Mesendoderm (in vitro differentiated cells): Measurements from ENCODE around the gene CDC123.

Source experiments
- DNase-seq: peaks from one replicate; pipeline ENCODE4 v3.0.0; 2013
- H2AK5ac ChIP-seq: 2 replicates; pipeline ENCODE4 v1.6.1; 2013; ENCODE audit warnings: low read length, inconsistent platforms
- H2BK120ac ChIP-seq: 2 replicates; pipeline ENCODE4 v1.6.1; 2013; ENCODE audit warnings: low read depth, mild to moderate bottlenecking, low read length, moderate library complexity, mixed read lengths
- H2BK15ac ChIP-seq: replicated peaks from 2 replicates; pipeline ENCODE4 v1.6.1; 2013; ENCODE audit warnings: low read depth, mild to moderate bottlenecking, moderate library complexity
- H2BK5ac ChIP-seq: 2 replicates; pipeline ENCODE4 v1.6.1; 2013; ENCODE audit warnings: low read length, inconsistent platforms
- H3K18ac ChIP-seq: 2 replicates; pipeline ENCODE4 v1.6.1; 2013; ENCODE audit warnings: mild to moderate bottlenecking, low read length, mixed read lengths
- H3K23ac ChIP-seq: one replicate; pipeline ENCODE4 v1.6.1; 2013; ENCODE audit warnings: low read length
- H3K27ac ChIP-seq: 2 replicates; pipeline ENCODE4 v1.5.1; 2013; ENCODE audit warnings: low read depth, mild to moderate bottlenecking, inconsistent platforms, low read length, moderate library complexity
- H3K27me3 ChIP-seq: 2 replicates; pipeline ENCODE4 v1.6.1; 2013; ENCODE audit warnings: low read length, control low read depth, mild to moderate bottlenecking, inconsistent platforms; ENCODE audit not compliant: insufficient read depth, poor library complexity
- H3K36me3 ChIP-seq: 2 replicates; pipeline ENCODE4 v1.6.1; 2013; ENCODE audit warnings: low read length, inconsistent platforms; ENCODE audit not compliant: control insufficient read depth, insufficient read depth
- H3K4ac ChIP-seq: one replicate; pipeline ENCODE4 v1.6.1; 2013; ENCODE audit warnings: low read depth, mild to moderate bottlenecking, low read length, moderate library complexity
- H3K4me1 ChIP-seq: 2 replicates; pipeline ENCODE4 v1.6.1; 2013; ENCODE audit warnings: low read depth, low read length, inconsistent platforms; ENCODE audit not compliant: control insufficient read depth
- H3K4me2 ChIP-seq: 2 replicates; pipeline ENCODE4 v1.6.1; 2013; ENCODE audit warnings: low read length
- H3K4me3 ChIP-seq: 2 replicates; pipeline ENCODE4 v1.5.1; 2013; ENCODE audit warnings: mild to moderate bottlenecking, low read length
- H3K56ac ChIP-seq: one replicate; pipeline ENCODE4 v1.6.1; 2013; ENCODE audit warnings: low read length
- H3K79me1 ChIP-seq: 2 replicates; pipeline ENCODE4 v1.6.1; 2013; ENCODE audit warnings: low read length, inconsistent platforms
- H3K79me2 ChIP-seq: 2 replicates; pipeline ENCODE4 v1.6.1; 2013; ENCODE audit warnings: mild to moderate bottlenecking, low read length; ENCODE audit not compliant: control insufficient read depth, insufficient read depth
- H3K9ac ChIP-seq: 2 replicates; pipeline ENCODE4 v1.6.1; 2013; ENCODE audit warnings: low read length, inconsistent platforms
- H4K5ac ChIP-seq: one replicate; pipeline ENCODE4 v1.6.1; 2013; ENCODE audit warnings: low read length
- H4K8ac ChIP-seq: one replicate; pipeline ENCODE4 v1.6.1; 2013; ENCODE audit warnings: low read depth, mild to moderate bottlenecking, control low read depth, low read length, moderate library complexity
- WGBS: extraction: QIAGEN DNeasy Blood & Tissue Kit; methylation state at CpG from one replicate; pipeline ENCODE4 v1.1.7; 2013; ENCODE audit warnings: low lambda C conversion rate, missing lambda C conversion rate; ENCODE audit not compliant: insufficient coverage; ENCODE audit errors: extremely low coverage; 5-methylcytosine and 5-hydroxymethylcytosine counted together

The CDC123 gene

DNA sequence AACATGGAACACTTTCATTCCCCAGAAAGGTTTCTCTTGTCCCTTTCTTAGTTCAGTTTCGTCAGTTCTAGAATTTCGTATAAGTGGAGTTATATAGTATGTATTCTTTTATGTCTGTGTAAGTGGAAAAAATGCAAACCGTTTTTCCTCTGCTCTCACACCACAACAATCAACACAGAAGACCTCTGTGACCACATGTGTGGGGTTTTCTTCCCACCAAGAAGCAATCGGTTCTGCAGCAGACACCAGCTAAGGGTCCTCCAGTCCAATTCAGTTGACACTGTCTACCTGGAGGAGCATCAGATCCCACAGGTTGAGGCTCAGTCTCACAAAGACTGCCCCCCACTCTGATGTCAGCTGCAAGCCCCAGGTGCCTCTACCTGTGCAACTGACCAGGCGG, 6.2 kb downstream of the CDC123 start:
- Histone ChIP-seq H4K8ac (no peak overlapping the region), H3K4me3 (no peak overlapping the region), H3K79me1 (peaks cover 15% of the 10 kb centered on the region), H4K5ac (no peak overlapping the region), H3K27ac (no peak overlapping the region), H2BK120ac (no peak overlapping the region), H3K4me1 (no peaks in the 10 kb centered on the region), H2AK5ac (no peak overlapping the region), H3K18ac (no peak overlapping the region), H3K23ac (no peak overlapping the region), H3K4me2 (no peak overlapping the region), H2BK5ac (no peak overlapping the region), H3K27me3 (no peaks in the 10 kb centered on the region), H3K4ac (no peak overlapping the region), H3K9ac (no peak overlapping the region), H3K36me3 (peaks cover 2% of the 10 kb centered on the region), H3K79me2 (peaks cover 35% of the 10 kb centered on the region), H3K56ac (no peak overlapping the region), H2BK15ac (no peak overlapping the region)
- WGBS, result no CpG with 5 or more reads among the region's 5 CpGs
- DNase-seq, result no peak

DNA sequence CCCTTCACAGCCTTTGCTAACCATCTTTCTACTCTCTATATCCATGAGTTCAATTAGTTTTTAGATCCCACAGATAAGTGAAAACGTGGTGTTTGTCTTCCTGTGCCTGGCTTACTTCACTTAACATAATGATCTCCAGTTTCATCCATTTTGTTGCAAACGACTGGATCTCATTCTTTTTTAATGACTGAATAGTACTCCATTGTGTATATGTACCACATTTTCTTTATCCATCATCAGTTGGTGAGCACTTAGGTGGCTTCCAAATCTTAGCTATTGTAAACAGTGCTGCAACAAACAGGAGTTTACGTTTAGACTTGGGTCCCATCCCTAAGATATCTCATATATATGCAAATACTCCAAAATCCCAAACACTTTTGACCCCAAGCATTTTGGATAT, 9.1 kb downstream of the CDC123 start:
- Histone ChIP-seq H3K79me2 (peaks cover 23% of the 10 kb centered on the region), H3K79me1 (peaks cover 11% of the 10 kb centered on the region), H3K4me1 (no peaks in the 10 kb centered on the region), H3K56ac (no peak overlapping the region), H3K23ac (no peak overlapping the region), H4K8ac (no peak overlapping the region), H2AK5ac (no peak overlapping the region), H3K4ac (no peak overlapping the region), H3K27me3 (no peaks in the 10 kb centered on the region), H3K27ac (no peak overlapping the region), H3K9ac (no peak overlapping the region), H3K4me3 (no peak overlapping the region), H3K36me3 (peaks cover 4% of the 10 kb centered on the region), H3K18ac (no peak overlapping the region), H2BK120ac (no peak overlapping the region), H3K4me2 (no peak overlapping the region), H2BK15ac (no peak overlapping the region), H4K5ac (no peak overlapping the region), H2BK5ac (no peak overlapping the region)
- no CpG with 5 or more reads among the region's 3 CpGs for WGBS
- DNase-seq, result no peak

DNA sequence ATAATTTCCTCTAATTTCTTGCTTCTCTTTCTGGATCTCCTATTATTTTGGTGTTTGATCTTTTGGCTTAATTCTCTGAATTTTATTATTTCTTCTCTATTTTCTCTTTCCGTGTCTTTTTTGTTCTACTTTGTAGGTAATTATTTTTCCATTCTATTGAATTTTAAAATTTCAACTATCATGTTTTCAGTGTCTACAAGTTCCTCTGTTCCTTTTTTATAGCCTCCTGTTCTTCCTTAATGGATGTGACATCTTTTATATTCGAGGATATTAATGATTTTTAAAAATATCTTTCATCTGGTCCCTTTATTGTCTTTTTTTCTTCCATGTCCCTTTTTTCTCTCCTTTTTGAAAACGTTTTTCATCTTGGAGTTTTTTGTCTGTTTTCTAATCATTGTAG, 11.1 kb downstream of the CDC123 start:
- no peak overlapping the region for H2BK15ac ChIP-seq
- H3K27ac ChIP-seq, result no peak overlapping the region
- H3K79me1 ChIP-seq, result peaks cover 5% of the 10 kb centered on the region
- no peak overlapping the region for H3K18ac ChIP-seq
- H3K36me3 ChIP-seq, result peaks cover 2% of the 10 kb centered on the region
- H3K23ac ChIP-seq, result no peak overlapping the region
- H3K4me1 ChIP-seq, result no peaks in the 10 kb centered on the region
- H3K9ac ChIP-seq, result no peak overlapping the region
- no peak overlapping the region for H3K4me3 ChIP-seq
- no peak overlapping the region for H4K5ac ChIP-seq
- no CpG with 5 or more reads among the region's 3 CpGs for WGBS
- H3K56ac ChIP-seq, result no peak overlapping the region
- H3K4ac ChIP-seq, result no peak overlapping the region
- H2BK120ac ChIP-seq, result no peak overlapping the region
- H3K27me3 ChIP-seq, result no peaks in the 10 kb centered on the region
- H3K79me2 ChIP-seq, result peaks cover 15% of the 10 kb centered on the region
- H4K8ac ChIP-seq, result no peak overlapping the region
- no peak overlapping the region for H2BK5ac ChIP-seq
- no peak overlapping the region for H2AK5ac ChIP-seq
- DNase-seq, result no peak
- no peak overlapping the region for H3K4me2 ChIP-seq

DNA sequence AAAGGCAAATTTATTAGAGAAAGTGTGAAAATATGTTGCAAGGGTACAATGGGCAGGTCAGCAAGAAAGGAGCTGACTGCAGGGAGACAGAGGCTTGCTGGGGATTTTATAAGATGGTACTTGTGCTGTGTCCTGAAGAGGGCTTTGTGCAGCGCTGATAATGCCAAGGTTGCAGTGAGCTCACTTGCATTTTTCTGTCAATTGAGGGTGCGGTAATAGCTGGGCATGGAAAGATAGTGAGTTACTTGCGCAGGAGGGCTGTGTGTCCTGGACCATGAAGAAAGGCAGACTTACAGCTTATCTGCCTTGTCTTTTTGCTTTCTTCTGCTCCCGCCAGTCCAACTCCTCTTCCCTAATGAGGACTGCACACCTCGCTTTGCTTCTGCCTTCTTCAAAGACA, 12.5 kb downstream of the CDC123 start:
- no peak overlapping the region for H4K5ac ChIP-seq
- no peak overlapping the region for H3K4ac ChIP-seq
- H3K23ac ChIP-seq, result no peak overlapping the region
- no peak overlapping the region for H3K4me2 ChIP-seq
- no peak overlapping the region for H2AK5ac ChIP-seq
- no peak for DNase-seq
- H3K9ac ChIP-seq, result no peak overlapping the region
- peaks cover 3% of the 10 kb centered on the region for H3K79me1 ChIP-seq
- H3K36me3 ChIP-seq, result peaks cover 4% of the 10 kb centered on the region
- H3K79me2 ChIP-seq, result peaks cover 8% of the 10 kb centered on the region
- WGBS, result no CpG with 5 or more reads among the region's 5 CpGs
- H3K27me3 ChIP-seq, result no peaks in the 10 kb centered on the region
- H3K27ac ChIP-seq, result no peak overlapping the region
- no peak overlapping the region for H3K56ac ChIP-seq
- H2BK120ac ChIP-seq, result no peak overlapping the region
- no peaks in the 10 kb centered on the region for H3K4me1 ChIP-seq
- H3K4me3 ChIP-seq, result no peak overlapping the region
- no peak overlapping the region for H2BK15ac ChIP-seq
- H3K18ac ChIP-seq, result no peak overlapping the region
- H4K8ac ChIP-seq, result no peak overlapping the region
- no peak overlapping the region for H2BK5ac ChIP-seq

DNA sequence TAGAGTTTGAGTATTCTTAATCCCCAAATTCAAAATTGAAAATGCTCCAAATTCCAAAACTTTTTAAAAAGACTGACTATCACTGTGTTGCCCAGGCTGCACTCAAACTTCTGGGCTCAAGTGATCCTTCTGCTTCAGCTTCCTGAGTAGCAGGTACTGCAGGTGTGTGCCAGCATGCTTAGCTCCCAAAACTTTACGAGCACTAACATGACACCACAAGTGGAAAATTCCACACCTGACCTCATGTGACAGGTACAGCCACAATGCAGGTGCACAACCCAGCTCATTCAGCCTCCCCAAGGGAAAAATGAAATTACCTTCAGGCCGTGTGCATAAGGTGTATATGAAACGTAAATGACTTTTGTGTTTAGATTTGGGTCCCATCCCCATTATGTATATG, 16.5 kb downstream of the CDC123 start:
- no peak overlapping the region for H2AK5ac ChIP-seq
- H3K4me1 ChIP-seq, result no peaks in the 10 kb centered on the region
- no peak overlapping the region for H3K18ac ChIP-seq
- H3K79me1 ChIP-seq, result no peaks in the 10 kb centered on the region
- no peaks in the 10 kb centered on the region for H3K27me3 ChIP-seq
- H3K23ac ChIP-seq, result no peak overlapping the region
- H2BK5ac ChIP-seq, result no peak overlapping the region
- no CpG with 5 or more reads among the region's 3 CpGs for WGBS
- no peak overlapping the region for H4K8ac ChIP-seq
- peaks cover 5% of the 10 kb centered on the region for H3K36me3 ChIP-seq
- no peak overlapping the region for H3K4ac ChIP-seq
- H2BK120ac ChIP-seq, result no peak overlapping the region
- no peak overlapping the region for H3K4me2 ChIP-seq
- H3K27ac ChIP-seq, result no peak overlapping the region
- peaks cover 1% of the 10 kb centered on the region for H3K79me2 ChIP-seq
- no peak overlapping the region for H4K5ac ChIP-seq
- DNase-seq, result no peak
- no peak overlapping the region for H3K9ac ChIP-seq
- H2BK15ac ChIP-seq, result no peak overlapping the region
- H3K4me3 ChIP-seq, result no peak overlapping the region
- H3K56ac ChIP-seq, result no peak overlapping the region

DNA sequence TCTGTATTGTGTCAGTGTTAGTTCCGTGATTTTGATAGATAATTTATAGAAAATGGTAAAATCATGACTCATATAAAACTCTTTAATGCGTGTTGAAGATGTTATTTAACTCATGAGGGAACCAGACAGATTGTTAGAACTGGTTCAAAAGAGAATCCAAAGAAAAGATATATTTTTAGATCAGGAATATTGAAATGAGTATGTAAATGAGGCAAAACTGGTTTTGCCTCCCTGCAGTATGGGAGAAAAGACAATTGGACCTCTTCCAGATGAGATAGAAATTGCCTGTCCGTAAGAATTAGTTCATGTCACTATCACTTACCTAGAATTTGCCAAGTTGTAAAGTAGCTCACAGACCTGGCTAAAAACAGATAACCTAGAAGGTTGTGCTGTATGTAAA, 17.6 kb downstream of the CDC123 start:
- H3K79me1 ChIP-seq, result no peaks in the 10 kb centered on the region
- H4K8ac ChIP-seq, result no peak overlapping the region
- no peaks in the 10 kb centered on the region for H3K4me1 ChIP-seq
- H3K23ac ChIP-seq, result no peak overlapping the region
- H2BK5ac ChIP-seq, result no peak overlapping the region
- H3K27me3 ChIP-seq, result no peaks in the 10 kb centered on the region
- peaks cover 1% of the 10 kb centered on the region for H3K79me2 ChIP-seq
- H4K5ac ChIP-seq, result no peak overlapping the region
- H3K9ac ChIP-seq, result no peak overlapping the region
- H3K36me3 ChIP-seq, result peaks cover 4% of the 10 kb centered on the region
- H3K4me2 ChIP-seq, result no peak overlapping the region
- no peak overlapping the region for H2AK5ac ChIP-seq
- no peak overlapping the region for H3K56ac ChIP-seq
- H3K4ac ChIP-seq, result no peak overlapping the region
- no peak overlapping the region for H2BK120ac ChIP-seq
- WGBS, result 100% methylated on average over 1 of the region's 3 CpGs
- H3K27ac ChIP-seq, result no peak overlapping the region
- no peak overlapping the region for H3K18ac ChIP-seq
- no peak for DNase-seq
- no peak overlapping the region for H3K4me3 ChIP-seq
- H2BK15ac ChIP-seq, result no peak overlapping the region
